Suprapubic skin (tissue), 4 donors: ENCODE measurements around the gene FAM53A.

Experiments used
- EP300 ChIP-seq: sonication (generic); formaldehyde crosslinking; IDR thresholded peaks from one replicate; pipeline ENCODE4 v1.6.1; 2017; ENCODE audit warnings: antibody characterized with exemption
- POLR2A ChIP-seq, 2 donors: fragments of 450-650 bp; IDR thresholded peaks; one replicate each; pipeline ENCODE4 v1.6.1; 2017; ENCODE audit warnings: antibody characterized with exemption in 2 of 2, mild to moderate bottlenecking in 2 of 2, moderate library complexity in 2 of 2
- POLR2AphosphoS5 ChIP-seq, 3 donors: sonication (generic); formaldehyde crosslinking; IDR thresholded peaks; one replicate each; pipeline ENCODE4 v1.6.1; 2017; ENCODE audit warnings: antibody characterized with exemption in 3 of 3
- TF ChIP-seq, protein P1 (sequence below), 2 donors: fragments of 200-600 bp in 1 of 2; fragments of 450-650 bp in 1 of 2; sonication (generic) in 1 of 2; IDR thresholded peaks; one replicate each; pipeline ENCODE4 v1.5.1; 2016 to 2019; ENCODE audit warnings: antibody characterized with exemption in 2 of 2, mild to moderate bottlenecking in 1 of 2, moderate library complexity in 1 of 2

DNA sequence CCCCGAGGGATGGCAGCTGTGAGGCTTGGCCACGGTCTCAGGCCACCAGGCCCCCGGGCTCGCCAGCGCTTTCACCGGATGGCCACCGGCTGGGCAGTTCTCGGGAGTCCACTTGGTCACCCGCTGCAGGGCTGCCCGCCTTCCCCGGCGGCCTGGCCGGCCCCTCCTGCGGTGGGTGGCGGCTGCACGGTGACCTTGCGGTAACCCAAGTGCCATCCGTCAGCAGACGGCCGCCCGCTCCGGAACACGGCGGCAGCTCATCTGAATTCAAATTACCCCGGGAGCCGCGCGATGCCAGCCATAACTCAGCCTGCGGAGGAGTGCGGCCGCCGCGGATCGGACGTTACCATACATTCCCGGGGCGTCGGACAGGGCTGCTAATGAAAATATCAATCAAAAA, 60.7 kb downstream of the FAM53A start:
- TF ChIP-seq POLR2AphosphoS5 (IDR thresholded peaks at IDR 0.05) (no peak), POLR2A (IDR thresholded peaks at IDR 0.05) (no peak), EP300 (no peak)
- TF ChIP-seq, protein P1, sequence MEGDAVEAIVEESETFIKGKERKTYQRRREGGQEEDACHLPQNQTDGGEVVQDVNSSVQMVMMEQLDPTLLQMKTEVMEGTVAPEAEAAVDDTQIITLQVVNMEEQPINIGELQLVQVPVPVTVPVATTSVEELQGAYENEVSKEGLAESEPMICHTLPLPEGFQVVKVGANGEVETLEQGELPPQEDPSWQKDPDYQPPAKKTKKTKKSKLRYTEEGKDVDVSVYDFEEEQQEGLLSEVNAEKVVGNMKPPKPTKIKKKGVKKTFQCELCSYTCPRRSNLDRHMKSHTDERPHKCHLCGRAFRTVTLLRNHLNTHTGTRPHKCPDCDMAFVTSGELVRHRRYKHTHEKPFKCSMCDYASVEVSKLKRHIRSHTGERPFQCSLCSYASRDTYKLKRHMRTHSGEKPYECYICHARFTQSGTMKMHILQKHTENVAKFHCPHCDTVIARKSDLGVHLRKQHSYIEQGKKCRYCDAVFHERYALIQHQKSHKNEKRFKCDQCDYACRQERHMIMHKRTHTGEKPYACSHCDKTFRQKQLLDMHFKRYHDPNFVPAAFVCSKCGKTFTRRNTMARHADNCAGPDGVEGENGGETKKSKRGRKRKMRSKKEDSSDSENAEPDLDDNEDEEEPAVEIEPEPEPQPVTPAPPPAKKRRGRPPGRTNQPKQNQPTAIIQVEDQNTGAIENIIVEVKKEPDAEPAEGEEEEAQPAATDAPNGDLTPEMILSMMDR (IDR thresholded peaks at IDR 0.05) = no peak
